ENCODE measurements around the gene WDR27.

GRCh38 chr6:169575365-169575764 is 126.5 kb downstream of the WDR27 start:
- TF ChIP-seq ZNF558 (tag by site-specific recombination; IDR thresholded peaks at IDR 0.05): no peak
- no peak for TF ChIP-seq CTCF (tag by site-specific recombination; IDR thresholded peaks at IDR 0.05)
- no peak for TF ChIP-seq ZSCAN5A (tag by site-specific recombination; IDR thresholded peaks at IDR 0.05)
- no peak for TF ChIP-seq YY1 (tag by site-specific recombination; IDR thresholded peaks at IDR 0.05)
- TF ChIP-seq ZNF350 (tag by site-specific recombination; IDR thresholded peaks at IDR 0.05): no peak
- TF ChIP-seq ZNF121 (tag by site-specific recombination; IDR thresholded peaks at IDR 0.05): no peak
- no peak for TF ChIP-seq BCL6B (tag by site-specific recombination; IDR thresholded peaks at IDR 0.05)
- no peak for TF ChIP-seq ZBTB44 (tag by site-specific recombination; IDR thresholded peaks at IDR 0.05)
- TF ChIP-seq ZNF560 (tag by site-specific recombination; IDR thresholded peaks at IDR 0.05; ENCODE audit: borderline replicate concordance): no peak
- TF ChIP-seq HOXA7 (CRISPR knock-in tag; IDR thresholded peaks at IDR 0.05; ENCODE audit: borderline replicate concordance): no peak
- TF ChIP-seq ZNF639 (tag by site-specific recombination; IDR thresholded peaks at IDR 0.05): no peak

Data from HEK293 (cell line).